ENCODE data around the gene LCN1.

Gene LCN1

DNA sequence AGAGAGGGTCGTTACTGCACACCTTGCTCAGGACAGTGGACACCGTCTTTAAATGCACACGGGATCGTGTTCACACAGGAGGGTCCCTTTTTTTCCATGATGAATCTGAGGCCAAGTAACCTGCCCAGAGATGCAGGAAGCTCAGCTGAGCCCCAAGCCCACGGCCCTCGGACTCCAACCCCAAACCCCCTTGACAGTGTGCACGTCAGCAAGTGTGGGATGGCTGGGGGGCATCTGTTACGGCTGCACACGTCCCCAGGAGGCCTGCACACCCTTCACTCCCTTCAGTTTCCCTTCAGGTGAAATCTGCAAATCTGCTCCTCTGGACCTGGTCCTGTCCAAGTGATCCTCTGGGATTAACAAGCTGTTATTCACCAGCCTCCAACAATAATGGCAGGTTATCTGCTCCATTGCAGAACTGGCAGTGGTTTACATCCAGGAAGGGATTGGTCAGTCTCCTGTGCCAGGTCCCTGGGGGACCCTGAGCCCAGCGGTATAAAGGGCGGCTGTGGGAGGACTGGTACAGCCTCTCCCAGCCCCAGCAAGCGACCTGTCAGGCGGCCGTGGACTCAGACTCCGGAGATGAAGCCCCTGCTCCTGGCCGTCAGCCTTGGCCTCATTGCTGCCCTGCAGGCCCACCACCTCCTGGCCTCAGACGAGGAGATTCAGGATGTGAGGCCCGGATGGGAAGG is at the start of gene LCN1:
Gene LCN1, plus strand, starts transcription at position 525 of the 692 bp plus-strand sequence. Its CDS starts 58 bp downstream, at position 583.
- no peak for DNase-seq (ENCODE audit: low read depth, low spot score)

DNA sequence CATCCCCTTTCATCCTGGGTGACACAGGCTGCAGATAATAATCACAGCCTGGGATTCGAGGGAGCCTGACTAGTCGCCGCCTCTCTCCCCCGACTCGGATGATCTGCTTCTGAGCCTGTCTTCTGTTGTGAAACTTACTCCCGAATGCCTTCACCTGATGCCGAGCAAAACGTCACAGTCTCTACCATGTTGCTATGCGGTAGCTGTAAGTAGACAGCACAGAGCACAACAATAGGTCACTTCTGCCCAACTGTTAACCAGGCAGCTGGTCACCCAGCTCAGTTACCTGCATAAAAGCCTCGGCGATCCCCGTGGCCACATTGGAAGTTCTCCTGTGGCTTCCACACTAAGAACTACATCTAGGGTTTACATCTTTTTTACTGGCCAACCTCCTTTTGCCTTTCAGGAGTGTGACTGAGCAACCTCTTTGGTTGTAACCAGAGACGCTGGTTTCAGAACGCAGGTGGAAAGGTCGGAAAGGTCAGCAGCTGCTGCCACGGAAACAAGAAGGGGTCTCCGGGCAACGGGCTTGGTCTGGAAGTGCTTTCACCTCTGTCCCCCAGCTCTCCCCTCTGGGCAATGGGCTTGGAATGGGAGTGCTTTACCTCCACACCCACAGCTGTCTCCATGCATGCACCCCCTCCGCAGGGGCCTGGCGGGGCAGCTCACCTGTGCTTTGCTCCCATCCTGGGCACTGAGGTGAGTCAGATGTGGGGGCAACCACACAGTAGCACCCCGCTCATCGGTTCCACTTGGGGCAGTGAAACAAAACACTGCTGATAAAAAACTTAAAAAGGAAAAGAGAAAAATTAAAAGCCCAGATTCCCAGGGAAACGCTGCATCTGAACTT is 49.2 kb upstream of the LCN1 start:
- DNase-seq (ENCODE audit: low read depth, low spot score), result no peak

DNA sequence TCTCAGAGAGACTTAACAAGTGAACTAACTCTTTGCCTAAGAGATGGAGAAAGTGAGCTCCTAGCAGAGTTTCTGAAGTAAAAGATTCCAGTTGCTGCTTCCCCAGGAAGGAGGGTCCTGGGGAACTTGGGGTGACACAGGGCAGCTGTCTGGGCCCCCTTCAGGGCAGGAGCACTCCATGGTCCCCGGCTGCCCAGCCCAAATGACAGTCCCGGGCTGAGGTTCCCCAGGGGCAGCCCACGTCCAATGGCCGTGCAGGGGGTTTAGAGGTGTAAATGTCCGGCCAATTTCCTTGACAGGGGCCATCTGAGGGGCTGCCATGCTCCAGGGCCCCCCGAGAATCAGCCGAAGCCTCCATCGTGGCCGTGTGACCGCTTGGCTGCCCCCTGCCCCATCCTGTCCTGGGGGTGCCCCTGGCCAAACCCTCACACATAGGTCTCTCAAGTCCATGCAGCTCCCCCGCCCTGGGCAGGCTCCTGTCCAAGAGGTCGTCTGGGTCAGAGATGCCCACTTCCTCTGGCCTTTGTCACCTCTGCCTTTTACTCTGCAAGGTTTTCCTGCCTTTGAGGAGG is 47.2 kb upstream of the LCN1 start:
- no peak for DNase-seq (ENCODE audit: low read depth, low spot score)

DNA sequence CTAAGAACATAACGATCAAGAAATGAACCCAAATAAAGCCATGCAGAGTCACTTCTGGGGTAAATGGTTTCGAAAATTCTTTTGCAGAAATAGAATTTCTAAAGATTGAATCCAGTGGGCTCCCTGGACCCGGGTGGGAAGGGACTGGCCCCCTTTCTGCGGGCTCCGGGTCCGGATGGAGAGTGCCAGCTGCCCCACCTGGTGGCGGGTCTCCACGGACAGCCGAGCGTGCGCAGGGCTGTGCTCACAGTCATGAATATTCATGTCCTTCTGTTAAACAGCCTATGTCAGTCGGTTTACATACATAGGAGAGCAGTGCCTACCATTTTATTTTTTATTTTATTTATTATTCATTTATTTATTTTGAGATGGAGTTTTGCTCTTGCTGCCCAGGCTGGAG is 46.3 kb upstream of the LCN1 start:
- no peak for DNase-seq (ENCODE audit: low read depth, low spot score)

DNA sequence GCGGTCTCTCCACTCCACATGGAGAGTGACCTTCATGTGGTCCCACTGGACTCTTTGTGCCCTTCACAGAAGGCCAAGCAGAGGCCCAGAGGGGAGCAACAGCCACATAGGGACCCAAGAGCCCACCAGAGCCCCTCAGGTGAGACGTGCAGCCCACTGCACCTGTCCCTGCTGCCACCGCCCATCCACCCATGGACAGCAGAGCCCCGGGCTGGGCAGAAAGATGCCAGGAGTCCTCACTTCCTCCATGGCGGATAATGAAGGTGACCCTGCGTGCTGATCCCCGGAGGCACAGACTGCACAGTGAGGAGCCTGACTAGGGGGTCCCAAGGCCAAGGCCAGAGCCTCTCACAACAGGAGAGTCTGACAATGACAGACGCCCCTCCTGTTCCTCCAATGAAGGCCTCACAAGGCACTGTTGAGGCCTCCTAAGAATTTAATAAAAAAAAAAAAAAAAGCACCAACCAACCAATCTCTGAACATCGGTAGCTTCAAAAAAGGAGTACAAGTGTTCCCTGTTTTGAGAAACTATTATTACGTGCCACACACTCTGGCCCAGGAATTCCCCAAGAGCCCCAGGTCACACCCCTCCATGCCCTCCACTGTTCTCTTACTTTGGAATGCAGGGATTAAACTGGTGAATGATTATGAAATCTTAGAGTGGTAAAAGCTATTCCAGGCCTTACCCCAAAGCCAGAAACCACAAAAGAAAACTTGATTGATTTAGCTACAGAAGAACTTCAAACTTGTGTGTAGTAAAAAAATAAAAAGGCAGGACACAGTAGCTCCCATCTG is 44.5 kb upstream of the LCN1 start:
- DNase-seq (ENCODE audit: low read depth, low spot score), result no peak

DNA sequence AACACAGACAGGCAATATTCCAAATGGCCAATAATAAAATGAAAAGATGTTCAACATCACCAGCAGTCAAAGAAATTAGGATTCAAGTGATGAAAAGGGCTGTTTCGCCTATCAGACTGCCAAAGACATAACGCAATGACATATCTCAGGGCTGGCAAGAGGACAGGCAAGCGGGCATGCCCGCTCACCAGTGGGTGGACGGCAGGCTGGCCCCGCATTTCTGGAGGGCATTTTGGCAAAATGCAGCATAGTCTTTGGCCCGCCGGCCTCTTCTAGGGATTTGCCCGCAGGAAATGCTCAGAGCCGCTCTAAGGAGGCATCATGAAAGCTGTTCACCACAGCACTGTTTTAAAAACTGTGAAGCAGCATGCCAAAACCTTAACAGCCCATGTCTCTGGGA is 43.0 kb upstream of the LCN1 start:
- DNase-seq (ENCODE audit: low read depth, low spot score), result no peak

DNA sequence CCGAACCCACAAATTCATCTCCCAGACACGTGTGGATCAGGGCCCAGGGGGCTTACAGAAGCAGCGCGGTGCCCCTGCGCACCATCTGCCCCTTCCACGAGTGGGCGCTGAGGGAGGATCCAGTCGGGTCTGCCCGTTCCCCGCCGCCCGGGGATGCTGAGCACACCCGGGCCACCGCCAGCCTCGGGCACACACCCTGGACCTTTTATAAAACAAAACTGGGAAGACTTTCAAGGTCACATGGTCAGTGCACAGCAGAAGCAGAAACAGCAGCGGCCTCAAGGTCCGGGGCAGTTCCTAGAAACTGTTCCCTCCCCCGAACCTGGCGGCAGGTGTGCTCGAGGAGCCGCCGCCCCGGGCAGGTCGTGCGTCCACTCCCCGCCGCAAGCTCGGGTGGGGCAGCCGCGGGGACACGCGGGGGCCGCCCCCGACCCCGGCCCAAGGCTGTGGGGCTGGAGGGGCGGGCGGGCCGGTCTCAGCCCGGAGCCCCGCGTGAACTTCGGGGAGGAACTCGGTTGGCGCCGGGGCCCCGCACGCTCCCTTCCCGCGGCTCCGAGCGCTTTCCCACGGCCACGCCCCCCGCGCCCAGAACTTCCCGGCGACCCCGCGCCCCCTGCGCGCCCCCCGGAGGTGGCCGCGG is 42.3 kb upstream of the LCN1 start:
- no peak for DNase-seq (ENCODE audit: low read depth, low spot score)

DNA sequence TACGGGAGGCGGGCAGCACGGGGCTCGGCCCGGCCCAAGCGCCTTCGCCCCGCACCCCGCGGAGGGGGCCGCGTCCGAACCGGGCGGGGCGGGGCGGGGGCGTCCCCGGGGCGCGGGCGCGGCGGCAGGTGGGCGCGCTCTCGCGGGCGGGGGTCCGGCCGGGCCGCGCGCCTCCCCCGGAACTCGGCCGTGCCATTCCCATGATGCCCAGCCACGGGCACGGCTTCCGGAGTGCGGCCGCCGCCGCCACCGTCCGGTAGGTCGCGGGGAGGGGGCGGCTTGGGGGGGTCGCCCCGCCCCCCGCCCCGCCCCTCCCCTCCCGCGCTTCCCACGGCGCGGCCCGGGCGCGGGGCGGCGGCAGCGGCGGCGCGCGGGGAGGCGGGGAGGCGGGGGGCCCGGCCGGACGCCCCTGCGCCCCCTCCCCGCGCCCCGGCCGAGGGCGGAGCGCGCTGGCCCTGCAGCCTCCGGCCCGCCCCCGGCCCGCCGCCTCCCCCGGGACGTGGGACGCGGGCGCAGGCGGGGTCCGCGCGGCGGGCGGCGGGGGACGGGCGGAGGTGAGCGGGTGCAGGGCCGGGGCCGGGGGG is 41.7 kb upstream of the LCN1 start, which contains the start of gene PPP1R26:
Gene PPP1R26, plus strand, starts transcription at position 314 of the 584 bp plus-strand sequence. CDS start 4,729 bp downstream, outside the sequence.
- no peak for DNase-seq (ENCODE audit: low read depth, low spot score)

DNA sequence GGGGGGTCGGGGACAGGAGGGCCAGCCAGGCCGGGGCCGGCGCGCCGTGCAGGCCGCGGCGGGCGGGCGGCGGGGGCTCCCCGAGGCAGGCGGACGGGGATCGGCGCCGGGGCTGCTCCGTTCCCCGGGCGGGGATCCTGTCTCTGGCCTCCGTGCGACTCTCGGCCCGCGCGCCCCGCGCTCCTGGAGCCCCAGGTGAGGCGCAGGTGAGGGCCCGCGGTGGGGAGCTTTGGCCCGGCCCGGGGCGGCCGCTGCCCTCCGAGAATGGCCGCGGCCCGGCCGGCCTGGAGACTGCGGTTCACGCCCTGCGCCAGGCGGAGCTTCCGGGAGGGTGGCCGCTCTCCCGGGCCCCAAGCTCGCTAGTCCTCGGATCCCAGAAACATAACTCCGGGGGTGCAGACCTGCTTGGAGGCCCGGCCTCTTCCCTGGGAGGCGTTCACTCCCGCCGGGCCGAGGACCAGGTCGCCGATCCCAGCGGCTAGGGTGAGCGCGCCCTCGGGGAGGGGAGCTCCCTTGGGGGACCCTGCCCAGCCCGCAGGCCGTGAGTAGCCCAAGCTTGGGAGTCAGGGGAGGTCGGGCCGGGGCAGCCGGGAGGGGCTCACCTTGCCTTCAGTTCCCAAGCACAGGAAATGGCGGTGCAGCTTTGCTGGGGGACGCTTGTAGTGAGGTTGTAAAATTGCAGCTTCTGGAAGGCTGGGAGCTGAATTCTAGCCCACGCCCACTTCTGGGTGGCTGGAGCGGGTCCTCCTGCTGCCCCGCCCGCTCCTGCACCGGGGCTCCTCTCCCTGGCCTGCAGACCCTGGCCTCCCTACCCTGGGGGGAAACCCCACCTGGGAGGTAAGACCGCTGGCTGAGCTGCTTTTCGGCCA is 40.9 kb upstream of the LCN1 start:
- no peak for DNase-seq (ENCODE audit: low read depth, low spot score)

DNA sequence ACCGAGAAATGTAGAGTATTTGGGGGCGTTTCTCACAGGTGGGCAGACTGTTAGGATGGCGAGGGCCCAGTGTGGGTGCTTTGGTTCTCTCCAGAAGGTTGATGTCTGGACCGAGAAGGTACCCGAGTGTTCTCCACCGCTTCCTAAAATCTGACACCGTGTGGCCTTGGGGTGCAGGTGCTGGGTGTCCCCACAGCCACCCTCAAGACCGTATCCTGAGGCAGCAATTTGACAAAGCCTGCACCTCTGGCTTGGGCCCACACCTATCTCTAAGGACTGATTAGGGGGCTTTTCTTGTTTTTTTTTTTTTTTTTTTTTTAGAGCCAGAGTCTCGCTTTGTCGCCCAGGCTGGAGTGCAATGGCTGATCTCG is 40.3 kb upstream of the LCN1 start:
- no peak for DNase-seq (ENCODE audit: low read depth, low spot score)

DNA sequence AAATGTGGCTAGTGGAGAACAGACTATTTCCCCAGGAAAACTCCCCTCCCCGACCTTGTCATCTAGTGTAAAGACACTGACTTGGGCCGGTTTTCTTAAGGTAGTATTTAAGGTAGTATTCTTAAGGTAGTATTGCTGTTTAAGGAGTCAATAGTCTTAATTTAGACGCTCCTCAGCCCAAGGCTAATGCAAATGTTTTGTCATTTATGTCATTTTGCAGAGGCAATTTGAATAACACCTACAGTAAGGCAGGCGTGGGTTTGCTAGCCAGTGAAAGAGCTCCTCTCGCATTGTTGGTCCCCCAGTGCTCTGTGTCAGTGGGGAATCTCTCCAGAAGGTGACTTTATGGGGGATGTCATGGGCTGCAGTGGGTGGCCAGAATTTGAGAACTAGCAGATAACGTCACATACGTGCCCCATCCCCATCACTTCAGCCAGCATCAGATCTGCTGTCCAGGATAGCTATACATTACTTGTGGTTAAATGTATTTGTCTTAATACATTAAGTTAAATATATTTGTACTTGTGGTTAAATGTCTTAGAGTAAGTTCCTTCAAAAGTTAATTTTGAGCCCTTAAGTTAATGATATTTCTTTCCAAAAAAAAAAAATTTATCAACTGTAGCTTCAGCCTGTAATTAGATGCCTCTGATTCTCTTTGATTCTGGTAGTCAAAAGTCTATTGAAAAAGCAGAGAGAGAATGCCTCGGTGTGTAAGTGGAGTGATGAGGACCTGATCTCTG is 39.1 kb upstream of the LCN1 start:
- no peak for DNase-seq (ENCODE audit: low read depth, low spot score)

DNA sequence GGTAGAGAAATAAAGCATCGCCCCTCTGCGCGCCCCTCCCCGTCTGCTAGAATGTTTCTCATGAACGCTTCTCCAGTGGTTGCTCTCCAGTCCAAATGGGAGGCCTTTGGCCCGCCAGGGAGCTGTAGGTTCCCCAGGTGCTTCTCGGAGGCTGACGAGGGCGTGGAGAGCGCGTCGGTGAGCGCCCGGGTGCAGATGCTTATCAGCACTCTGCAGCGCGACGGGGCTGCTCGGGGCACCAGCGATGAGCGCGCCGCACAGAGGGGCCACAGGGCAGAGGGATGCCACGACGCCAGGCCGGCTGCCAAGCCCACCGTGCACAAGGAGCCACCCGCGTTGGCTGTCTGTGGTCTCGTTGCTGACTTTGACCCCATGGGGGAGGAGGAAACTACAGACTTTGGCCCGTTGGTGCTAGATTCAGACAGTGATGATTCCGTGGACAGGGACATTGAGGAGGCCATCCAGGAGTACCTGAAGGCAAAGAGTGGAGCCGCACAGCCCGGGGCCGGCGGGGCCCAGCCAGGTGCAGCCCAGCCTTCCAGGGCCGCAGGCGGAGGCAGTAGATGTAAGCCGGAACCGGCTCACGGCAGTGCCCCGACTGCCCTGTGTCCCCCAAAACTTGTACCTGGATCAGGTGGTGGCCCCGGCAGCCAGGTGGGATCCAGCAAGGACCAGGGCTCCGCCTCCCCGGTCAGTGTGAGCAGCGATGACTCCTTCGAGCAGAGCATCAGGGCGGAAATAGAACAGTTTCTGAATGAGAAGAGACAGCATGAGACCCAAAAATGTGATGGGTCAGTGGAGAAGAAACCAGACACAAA is 36.6 kb upstream of the LCN1 start:
- no peak for DNase-seq (ENCODE audit: low read depth, low spot score)

DNA sequence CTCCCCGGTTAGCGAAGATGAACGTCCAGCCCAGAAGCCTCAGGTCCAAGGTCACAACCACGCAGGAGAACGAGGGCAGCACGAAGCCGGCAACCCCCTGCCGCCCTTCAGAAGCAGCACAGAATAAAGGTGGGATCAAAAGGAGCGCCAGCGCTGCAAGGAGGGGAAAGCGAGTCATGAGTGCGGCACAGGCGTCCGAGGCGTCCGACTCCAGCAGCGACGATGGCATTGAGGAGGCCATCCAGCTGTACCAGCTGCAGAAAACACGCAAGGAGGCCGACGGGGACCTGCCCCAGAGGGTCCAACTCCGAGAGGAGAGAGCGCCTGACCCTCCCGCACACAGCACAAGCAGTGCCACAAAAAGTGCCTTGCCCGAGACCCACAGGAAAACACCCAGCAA is 35.9 kb upstream of the LCN1 start:
- DNase-seq (ENCODE audit: low read depth, low spot score), result no peak

DNA sequence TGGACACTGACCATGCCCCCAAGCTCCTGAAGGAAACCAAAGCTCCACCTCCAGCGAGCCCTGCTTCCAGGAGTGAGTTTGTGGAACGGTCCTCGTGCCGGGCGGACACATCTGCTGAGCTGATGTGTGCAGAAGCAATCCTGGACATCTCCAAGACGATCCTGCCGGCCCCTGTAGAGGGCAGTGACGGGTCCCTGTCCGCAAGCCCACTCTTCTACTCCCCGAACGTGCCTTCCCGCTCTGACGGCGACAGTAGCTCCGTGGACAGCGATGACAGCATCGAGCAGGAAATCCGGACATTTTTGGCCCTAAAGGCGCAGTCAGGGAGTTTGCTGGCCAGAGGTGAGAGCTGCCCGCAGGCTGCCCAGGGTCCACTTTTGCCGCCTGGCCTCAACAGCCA is 35.4 kb upstream of the LCN1 start:
- DNase-seq (ENCODE audit: low read depth, low spot score), result no peak

DNA sequence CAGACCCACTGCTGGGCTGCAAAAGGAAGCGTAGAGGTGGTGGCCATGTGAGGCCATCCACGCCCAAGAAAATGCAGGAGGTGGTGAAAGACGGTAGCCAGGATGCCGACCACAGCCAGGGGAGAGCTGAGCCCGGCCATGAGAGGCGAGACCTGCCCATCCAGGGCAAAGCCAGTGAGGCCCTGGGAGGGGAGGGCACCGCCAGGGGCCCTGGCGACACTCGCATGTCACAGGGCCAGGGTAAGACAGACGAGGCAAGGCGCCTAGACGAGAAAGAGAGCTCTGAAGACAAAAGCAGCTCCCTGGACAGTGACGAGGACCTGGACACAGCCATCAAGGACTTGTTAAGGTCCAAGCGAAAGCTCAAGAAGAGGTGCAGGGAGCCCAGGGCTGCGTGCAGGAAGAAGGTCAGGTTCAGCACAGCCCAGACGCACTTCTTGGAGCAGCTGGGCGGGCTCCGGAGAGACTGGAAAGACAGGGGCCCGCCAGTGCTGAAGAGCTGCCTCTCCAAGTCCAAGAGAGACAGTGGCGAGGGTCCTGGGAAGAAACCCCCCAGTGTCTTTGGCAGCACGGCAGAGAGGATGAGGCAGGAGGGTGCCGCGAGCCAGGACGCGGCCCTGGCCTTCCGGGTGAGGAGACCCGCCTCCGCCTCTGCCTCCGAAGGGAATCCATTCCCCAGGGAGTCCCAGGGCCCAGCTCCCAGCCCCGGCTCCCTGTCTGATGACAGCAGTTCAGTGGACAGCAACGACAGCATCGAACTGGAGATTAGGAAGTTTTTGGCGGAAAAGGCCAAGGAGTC is 34.8 kb upstream of the LCN1 start:
- no peak for DNase-seq (ENCODE audit: low read depth, low spot score)

DNA sequence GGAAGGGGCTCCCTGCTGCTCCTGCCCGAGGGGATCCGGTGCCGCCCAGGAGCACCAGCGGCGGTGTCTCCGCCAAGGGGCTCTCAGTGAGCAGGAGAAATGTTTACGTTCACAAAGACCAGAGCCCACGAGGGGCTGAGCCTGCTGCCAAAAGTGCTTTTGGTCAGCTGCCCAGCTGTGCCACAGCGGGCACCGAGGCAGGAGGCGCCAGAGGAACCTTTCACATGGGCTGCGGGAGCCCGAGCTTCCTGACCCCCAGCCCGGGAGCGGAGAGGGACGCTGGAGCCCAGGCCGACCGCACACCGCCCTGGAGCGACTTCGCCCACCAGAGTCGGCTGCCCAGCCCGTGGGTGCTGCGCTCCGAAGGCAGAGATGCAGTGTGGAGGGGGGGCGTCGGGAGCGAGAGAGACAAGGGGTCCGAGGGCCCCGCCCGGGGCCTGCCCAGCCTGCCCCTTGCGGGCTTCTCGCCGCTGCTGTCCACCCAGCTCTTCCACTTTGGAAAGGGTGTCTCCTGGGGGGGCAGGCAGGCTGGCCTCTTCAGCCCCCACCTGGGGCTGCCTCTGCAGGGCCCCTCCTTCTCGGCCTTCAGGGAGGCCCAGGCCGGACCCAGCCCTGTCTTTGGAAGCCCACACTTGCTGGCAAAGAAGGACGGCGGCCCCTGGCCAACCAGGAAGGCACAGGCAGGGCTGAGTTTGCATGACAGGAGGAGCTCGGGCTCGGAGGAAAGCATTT is 33.8 kb upstream of the LCN1 start:
- DNase-seq (ENCODE audit: low read depth, low spot score), result no peak

DNA sequence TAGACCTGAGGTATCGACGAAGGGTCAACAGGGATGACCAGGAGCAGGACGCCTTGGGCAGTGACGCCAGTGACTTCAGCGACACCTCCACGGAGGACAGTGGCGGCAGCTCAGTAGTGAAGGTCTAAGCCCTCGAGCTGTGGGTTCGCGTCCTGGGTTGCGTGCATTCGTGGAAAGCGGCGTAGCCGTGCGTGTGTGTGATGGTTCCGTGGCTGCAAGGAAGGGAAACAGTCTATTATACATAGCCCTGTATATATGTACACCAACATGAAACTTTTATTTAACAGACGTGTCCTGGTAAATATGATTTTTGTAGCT is 33.3 kb upstream of the LCN1 start:
- DNase-seq (ENCODE audit: low read depth, low spot score), result no peak

Measured in activated naive CD8-positive, alpha-beta T cell treated with anti-CD3 and anti-CD28 coated beads, Interleukin-2, amount 50 U/mL, for 16 hours (primary cell).